ENCODE measurements around the gene P2RY12. TPM values are rescaled to one million over a fixed set of nuclear protein-coding genes. Genes with fewer than 3 reads are reported as not detected.

P2RY12 gene
- total and polyA plus RNA-seq, 2 donors (not counting 1 experiment from before 2014, with no cell fraction given): 0.42 to 0.79 TPM

DNA sequence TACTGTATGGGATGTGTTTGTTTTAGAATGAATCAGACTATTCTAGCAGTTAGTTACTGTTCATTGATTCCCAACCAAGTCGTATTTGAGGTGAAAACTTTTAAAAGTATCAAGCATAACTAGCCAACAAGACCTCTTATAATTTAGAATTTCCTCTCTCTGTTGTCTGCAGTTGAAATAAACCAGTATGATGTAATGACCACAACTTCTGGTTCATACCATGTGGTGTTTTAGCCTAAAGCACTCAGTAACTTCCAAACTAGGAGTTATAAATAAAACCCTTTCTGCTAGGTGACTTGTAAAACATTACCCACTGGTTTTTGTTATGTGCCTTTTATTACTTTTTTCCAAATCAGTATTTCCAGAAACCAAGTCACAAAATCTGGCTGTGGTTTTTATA is 19.8 kb upstream of the P2RY12 start:
- H3K27ac ChIP-seq (ENCODE audit: low read length in 2 of 2): no peak overlapping the region
- no peak overlapping the region for H3K4me2 ChIP-seq (replicated peaks; ENCODE audit: low read depth, low read length, poor library complexity, severe bottlenecking)
- ATAC-seq (ENCODE audit: low read depth) (no peak), DNase-seq (no peak)
- Mint-ChIP-seq H3K4me3 (no peak overlapping the region), H3K27me3 (no peaks in the 10 kb centered on the region), H3K4me1 (peaks cover 2% of the 10 kb centered on the region), H3K27ac (no peak overlapping the region), H3K9me3 (ENCODE audit: insufficient read depth) (no peaks in the 10 kb centered on the region)
- intact Hi-C loops (cut with micrococcal nuclease): no loop called here
- no peaks in the 10 kb centered on the region for H3K36me3 ChIP-seq (replicated peaks in 1 of 2; ENCODE audit: control extremely low read depth in 1 of 2, control insufficient read depth in 1 of 2, extremely low read depth in 1 of 2, insufficient read depth in 2 of 2, low read length in 1 of 2)
- no peak for TF ChIP-seq EZH2 (IDR thresholded peaks at IDR 0.05; ENCODE audit: borderline replicate concordance, insufficient read depth, low read depth, low read length, poor library complexity, severe bottlenecking)
- TF ChIP-seq, protein P1, sequence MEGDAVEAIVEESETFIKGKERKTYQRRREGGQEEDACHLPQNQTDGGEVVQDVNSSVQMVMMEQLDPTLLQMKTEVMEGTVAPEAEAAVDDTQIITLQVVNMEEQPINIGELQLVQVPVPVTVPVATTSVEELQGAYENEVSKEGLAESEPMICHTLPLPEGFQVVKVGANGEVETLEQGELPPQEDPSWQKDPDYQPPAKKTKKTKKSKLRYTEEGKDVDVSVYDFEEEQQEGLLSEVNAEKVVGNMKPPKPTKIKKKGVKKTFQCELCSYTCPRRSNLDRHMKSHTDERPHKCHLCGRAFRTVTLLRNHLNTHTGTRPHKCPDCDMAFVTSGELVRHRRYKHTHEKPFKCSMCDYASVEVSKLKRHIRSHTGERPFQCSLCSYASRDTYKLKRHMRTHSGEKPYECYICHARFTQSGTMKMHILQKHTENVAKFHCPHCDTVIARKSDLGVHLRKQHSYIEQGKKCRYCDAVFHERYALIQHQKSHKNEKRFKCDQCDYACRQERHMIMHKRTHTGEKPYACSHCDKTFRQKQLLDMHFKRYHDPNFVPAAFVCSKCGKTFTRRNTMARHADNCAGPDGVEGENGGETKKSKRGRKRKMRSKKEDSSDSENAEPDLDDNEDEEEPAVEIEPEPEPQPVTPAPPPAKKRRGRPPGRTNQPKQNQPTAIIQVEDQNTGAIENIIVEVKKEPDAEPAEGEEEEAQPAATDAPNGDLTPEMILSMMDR (IDR thresholded peaks at IDR 0.05): no peak
- no peak overlapping the region for H2AFZ ChIP-seq (ENCODE audit: insufficient read depth, low read depth, low read length, poor library complexity, severe bottlenecking)
- no peaks in the 10 kb centered on the region for H3K79me2 ChIP-seq (ENCODE audit: control insufficient read depth, insufficient read depth, low read length)
- no peak overlapping the region for H3K9ac ChIP-seq (ENCODE audit: low read length)
- ChIA-PET POLR2A (no interaction called here), CTCF (interaction anchor here (1.2 kb wide), 1 partner anchor 62 kb away, joined by 4 read pairs; no protein-coding TSS in a partner anchor)
- no peaks in the 10 kb centered on the region for H4K20me1 ChIP-seq (ENCODE audit: control insufficient read depth, insufficient read depth, low read length, poor library complexity, severe bottlenecking)
- WGBS (ENCODE audit: insufficient coverage): no CpG with 5 or more reads among the region's 1 CpG
- peaks cover 0 to 4% (median 0%) of the 10 kb centered on the region in 3 donors for H3K9me3 ChIP-seq (ENCODE audit: control extremely low read depth in 1 of 3, control insufficient read depth in 2 of 3, insufficient read depth in 1 of 3, low read length in 2 of 3)
- no peaks in the 10 kb centered on the region for H3K27me3 ChIP-seq (replicated peaks in 1 of 4; ENCODE audit: control extremely low read depth in 1 of 4, control insufficient read depth in 3 of 4, insufficient read depth in 4 of 4, low read length in 3 of 4)
- H3K4me3 ChIP-seq (ENCODE audit: control extremely low read depth in 1 of 5, extremely low read depth in 1 of 5, insufficient read depth in 1 of 5, low read depth in 2 of 5, low read length in 4 of 5): no peak overlapping the region
- peaks cover 0 to 2% of the 10 kb centered on the region in 2 donors for H3K4me1 ChIP-seq (ENCODE audit: control insufficient read depth in 2 of 2, insufficient read depth in 2 of 2, low read length in 2 of 2)

DNA sequence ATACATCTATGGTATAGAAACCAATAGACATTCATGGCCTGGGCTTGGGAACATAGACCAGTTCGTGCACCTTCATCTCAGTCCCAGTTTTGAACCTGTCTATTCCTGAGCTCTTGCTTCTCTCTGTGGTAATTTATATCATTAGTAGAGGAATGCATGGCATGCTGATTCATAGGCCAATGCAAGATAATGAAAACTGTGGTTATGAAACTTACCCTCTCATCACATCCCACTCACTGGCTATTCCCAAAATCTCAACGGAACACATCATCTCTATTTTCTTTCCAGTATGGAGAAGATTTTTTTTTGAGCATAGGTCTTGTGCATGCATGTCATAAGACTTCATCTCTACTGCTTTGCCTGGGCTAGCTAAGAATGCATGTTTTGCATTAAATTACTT is 18.7 kb upstream of the P2RY12 start:
- no peak overlapping the region for H3K9ac ChIP-seq (ENCODE audit: low read length)
- no peak overlapping the region for H3K27ac ChIP-seq (ENCODE audit: low read length in 2 of 2)
- H3K4me3 ChIP-seq (ENCODE audit: control extremely low read depth in 1 of 5, extremely low read depth in 1 of 5, insufficient read depth in 1 of 5, low read depth in 2 of 5, low read length in 4 of 5): no peak overlapping the region
- WGBS (ENCODE audit: insufficient coverage): no CpG with 5 or more reads among the region's 2 CpGs
- no peaks in the 10 kb centered on the region for H4K20me1 ChIP-seq (ENCODE audit: control insufficient read depth, insufficient read depth, low read length, poor library complexity, severe bottlenecking)
- no peak for ATAC-seq (ENCODE audit: low read depth)
- H3K9me3 Mint-ChIP-seq (ENCODE audit: insufficient read depth): no peaks in the 10 kb centered on the region
- no peaks in the 10 kb centered on the region for H3K36me3 ChIP-seq (replicated peaks in 1 of 2; ENCODE audit: control extremely low read depth in 1 of 2, control insufficient read depth in 1 of 2, extremely low read depth in 1 of 2, insufficient read depth in 2 of 2, low read length in 1 of 2)
- POLR2A ChIA-PET: no interaction called here
- H2AFZ ChIP-seq (ENCODE audit: insufficient read depth, low read depth, low read length, poor library complexity, severe bottlenecking): no peak overlapping the region
- peaks cover 0 to 8% of the 10 kb centered on the region in 2 donors for H3K4me1 ChIP-seq (ENCODE audit: control insufficient read depth in 2 of 2, insufficient read depth in 2 of 2, low read length in 2 of 2)
- H3K4me3 Mint-ChIP-seq: no peak overlapping the region
- no peaks in the 10 kb centered on the region for H3K27me3 Mint-ChIP-seq
- H3K9me3 ChIP-seq (ENCODE audit: control extremely low read depth in 1 of 3, control insufficient read depth in 2 of 3, insufficient read depth in 1 of 3, low read length in 2 of 3): peaks cover 0 to 4% (median 3%) of the 10 kb centered on the region in 3 donors
- CTCF ChIA-PET: interaction anchor here (1.2 kb wide), 1 partner anchor 63 kb away, joined by 4 read pairs; no protein-coding TSS in a partner anchor
- no peaks in the 10 kb centered on the region for H3K79me2 ChIP-seq (ENCODE audit: control insufficient read depth, insufficient read depth, low read length)
- intact Hi-C loops (cut with micrococcal nuclease): no loop called here
- no peak overlapping the region for H3K27ac Mint-ChIP-seq
- TF ChIP-seq, protein P1 (IDR thresholded peaks at IDR 0.05): no peak
- no peak for TF ChIP-seq EZH2 (IDR thresholded peaks at IDR 0.05; ENCODE audit: borderline replicate concordance, insufficient read depth, low read depth, low read length, poor library complexity, severe bottlenecking)
- no peaks in the 10 kb centered on the region for H3K27me3 ChIP-seq (replicated peaks in 1 of 4; ENCODE audit: control extremely low read depth in 1 of 4, control insufficient read depth in 3 of 4, insufficient read depth in 4 of 4, low read length in 3 of 4)
- H3K4me1 Mint-ChIP-seq: peaks cover 5% of the 10 kb centered on the region
- DNase-seq: no peak
- no peak overlapping the region for H3K4me2 ChIP-seq (replicated peaks; ENCODE audit: low read depth, low read length, poor library complexity, severe bottlenecking)
